Retina (tissue), 1 donor: ENCODE measurements around the gene MAN1B1.
A peak's percentile ranks its signal among the peaks of the same experiment; 100 is the strongest.
"Not testable (repeated sequence)": the region's sequence is repeated elsewhere in the genome, so short reads cannot be mapped to it uniquely, and the experiment has no call there.

ENCODE experiments used
- DNase-seq: peaks from one replicate; pipeline ENCODE4 v3.0.0-alpha.2; 2016

The MAN1B1 gene

DNA sequence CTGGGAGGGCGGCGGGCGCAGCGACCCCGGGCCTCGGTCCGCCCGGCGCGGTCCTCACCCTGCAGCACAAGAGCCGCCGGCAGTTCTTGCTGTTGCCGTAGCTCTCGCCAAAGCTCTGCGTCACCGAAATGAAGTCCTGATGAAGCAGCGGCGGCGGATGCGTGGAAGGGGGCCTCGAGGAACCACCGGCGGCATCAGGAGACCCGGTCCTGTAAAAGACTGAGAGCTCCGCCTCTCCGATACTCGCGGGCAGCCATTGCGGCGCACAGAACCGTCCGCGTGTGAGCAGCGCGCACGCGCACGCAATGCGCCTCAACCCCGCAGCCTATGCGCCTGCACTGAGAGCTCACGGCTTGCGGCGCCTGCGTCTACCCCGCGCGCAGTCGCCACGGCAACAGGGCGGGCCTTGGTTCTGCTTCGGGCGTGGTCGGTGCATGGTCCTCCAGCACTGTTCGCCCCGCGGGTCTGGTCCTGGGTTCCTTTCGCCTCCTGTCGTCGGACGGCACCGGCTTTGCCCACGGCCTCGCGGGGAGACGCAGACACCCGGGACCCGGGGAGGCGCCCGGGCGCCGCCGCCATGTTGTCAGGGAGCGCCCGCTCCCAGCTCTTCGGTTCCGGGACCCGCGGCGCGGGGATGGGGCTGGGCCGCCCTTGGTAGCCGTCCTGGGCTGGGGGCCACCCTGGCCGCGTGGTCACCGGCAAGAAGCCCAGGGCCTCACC is 42.8 kb downstream of the MAN1B1 start:
- DNase-seq: peak; percentile 96

- no peak for DNase-seq
These were observed 43.5 kb downstream of the MAN1B1 start for GRCh38 chr9:137130176-137130755.

GRCh38 chr9:137134191-137134590 is 47.4 kb downstream of the MAN1B1 start:
- no peak for DNase-seq

DNA sequence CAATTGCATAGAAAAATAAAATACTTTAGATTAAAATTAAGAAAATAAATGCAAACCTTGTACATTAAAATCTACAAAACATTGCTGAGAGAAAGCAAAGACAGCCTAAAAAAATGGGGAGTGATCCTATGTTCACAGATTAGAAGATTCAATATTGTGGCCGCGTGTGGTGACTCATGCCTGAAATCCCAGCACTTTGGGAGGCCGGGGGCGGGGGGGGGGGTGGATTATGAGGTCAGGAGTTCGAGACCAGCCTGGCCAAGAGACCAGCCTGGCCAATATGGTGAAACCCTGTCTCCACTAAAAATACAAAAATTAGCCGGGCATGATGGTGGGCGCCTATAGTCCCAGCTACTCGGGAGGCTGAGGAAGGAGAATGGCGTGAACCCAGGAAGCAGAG is 48.4 kb downstream of the MAN1B1 start:
- not testable (repeated sequence) for DNase-seq

GRCh38 chr9:137136261-137136880 is 49.6 kb downstream of the MAN1B1 start:
- no peak for DNase-seq

GRCh38 chr9:137136881-137137607 is 50.3 kb downstream of the MAN1B1 start:
- DNase-seq: no peak

DNA sequence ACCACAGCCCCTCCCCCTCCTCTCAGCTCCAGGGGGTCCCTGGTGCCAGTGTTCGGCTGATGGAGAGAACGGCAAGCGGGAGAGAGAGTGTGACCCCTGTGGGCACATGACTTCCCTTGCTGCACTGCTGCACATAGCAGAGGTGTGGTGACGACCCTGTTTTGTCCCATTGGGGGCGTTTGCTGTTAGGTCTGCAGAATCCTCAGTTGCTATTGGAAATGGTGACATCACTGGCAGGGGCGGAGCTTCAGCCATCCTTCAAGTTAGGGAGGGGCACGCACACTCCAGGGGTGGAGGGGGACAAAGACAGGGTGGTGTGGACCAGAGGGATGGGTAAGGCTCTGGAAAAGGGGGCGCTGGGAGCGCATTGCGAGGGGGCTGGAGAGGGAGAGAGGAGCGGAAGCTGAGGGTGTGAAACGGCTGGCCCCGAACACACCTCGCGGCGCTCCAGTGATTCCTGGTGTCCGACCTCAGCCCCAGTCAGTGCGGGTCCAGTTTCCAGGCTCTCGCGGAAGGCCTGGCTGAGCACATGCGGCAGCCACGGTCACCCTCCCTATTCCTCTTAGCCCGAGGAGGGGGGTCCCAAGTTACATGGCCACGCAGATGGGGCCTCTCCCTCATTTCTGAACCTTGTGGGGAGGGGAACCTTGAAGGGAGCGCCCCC is 51.4 kb downstream of the MAN1B1 start:
- DNase-seq: peak; percentile 78

DNA sequence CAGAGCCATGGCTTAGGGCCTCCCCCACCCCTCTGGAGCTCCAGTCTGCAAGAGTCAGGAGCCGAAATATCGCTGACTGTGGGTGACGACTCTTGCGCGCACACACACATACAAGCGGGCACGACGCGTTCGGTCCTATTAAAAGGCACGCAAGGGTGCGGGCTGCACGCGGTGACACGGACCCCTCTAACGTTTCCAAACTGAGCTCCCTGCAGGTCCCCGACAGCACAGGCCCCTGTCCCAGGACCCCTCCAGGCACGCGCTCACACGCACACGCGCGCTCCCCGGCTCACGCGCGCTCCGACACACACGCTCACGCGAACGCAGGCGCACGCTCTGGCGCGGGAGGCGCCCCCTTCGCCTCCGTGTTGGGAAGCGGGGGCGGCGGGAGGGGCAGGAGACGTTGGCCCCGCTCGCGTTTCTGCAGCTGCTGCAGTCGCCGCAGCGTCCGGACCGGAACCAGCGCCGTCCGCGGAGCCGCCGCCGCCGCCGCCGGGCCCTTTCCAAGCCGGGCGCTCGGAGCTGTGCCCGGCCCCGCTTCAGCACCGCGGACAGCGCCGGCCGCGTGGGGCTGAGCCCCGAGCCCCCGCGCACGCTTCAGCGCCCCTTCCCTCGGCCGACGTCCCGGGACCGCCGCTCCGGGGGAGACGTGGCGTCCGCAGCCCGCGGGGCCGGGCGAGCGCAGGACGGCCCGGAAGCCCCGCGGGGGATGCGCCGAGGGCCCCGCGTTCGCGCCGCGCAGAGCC is 52.1 kb downstream of the MAN1B1 start, which contains the start of gene GRIN1:
Gene GRIN1 (plus strand): TSS at position 433 of the 746 bp plus-strand sequence. CDS start 333 bp downstream, outside the sequence.
- DNase-seq: peak; percentile 76

GRCh38 chr9:137139468-137140150 is 52.8 kb downstream of the MAN1B1 start:
- no peak for DNase-seq

GRCh38 chr9:137140151-137141012 is 53.6 kb downstream of the MAN1B1 start:
- no peak for DNase-seq

DNA sequence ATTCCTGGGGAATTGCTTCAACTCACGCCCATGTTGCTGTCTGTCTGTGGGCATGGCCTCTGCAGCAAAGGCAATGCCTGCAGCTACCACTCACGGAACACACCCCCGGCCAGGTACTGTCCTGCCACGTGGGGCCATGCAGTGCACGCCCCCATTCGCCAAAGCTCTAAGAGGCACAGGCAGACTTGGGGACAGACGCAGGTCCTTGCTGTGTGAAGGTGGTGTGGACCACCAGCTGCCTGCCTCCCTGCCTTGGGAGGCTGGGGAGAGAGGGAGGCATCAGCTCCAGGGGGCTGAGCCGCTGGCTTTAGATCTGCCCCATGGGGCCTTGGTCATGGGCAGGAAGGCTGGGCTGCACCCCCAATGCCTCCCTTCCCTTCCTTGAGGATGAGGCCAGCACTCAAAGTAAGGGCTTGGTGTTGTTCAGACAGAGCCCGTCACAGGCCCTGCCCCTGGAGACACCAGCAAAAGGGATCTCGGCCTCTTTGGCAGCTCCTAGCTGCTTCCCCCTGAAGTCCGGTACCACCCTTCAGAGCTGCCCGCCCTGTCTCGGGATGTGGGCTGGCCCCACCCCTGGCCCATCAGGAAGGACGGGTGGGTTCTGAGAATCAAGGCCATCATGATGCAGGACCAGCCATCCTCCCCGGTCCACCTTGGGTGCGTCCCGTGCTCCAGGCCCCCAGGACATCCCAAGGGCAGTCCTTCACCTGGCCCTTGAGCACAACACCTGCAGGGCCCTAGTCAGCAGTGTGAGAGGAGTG is 54.4 kb downstream of the MAN1B1 start:
- no peak for DNase-seq

- DNase-seq: no peak
These were observed 55.5 kb downstream of the MAN1B1 start for GRCh38 chr9:137141976-137142936.

DNA sequence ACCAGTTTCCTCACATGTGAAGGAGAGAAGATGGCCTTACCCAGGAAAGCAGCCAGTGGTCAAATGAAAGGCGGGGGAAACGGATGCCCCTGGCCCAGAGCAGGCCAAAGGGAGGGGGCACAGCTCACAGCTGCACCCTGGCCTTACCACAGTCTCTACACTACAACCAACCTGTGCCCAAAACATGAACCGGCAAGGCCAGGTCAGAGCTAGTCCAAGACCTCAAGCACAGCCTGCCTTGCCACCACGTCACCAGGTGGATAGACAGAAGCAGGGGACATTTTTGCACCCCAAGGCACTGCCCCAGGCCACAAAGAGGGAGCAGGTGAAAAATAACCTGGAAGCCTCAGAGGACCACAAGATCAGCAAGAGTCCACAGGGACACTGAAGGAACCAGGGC is 56.7 kb downstream of the MAN1B1 start:
- no peak for DNase-seq

DNA sequence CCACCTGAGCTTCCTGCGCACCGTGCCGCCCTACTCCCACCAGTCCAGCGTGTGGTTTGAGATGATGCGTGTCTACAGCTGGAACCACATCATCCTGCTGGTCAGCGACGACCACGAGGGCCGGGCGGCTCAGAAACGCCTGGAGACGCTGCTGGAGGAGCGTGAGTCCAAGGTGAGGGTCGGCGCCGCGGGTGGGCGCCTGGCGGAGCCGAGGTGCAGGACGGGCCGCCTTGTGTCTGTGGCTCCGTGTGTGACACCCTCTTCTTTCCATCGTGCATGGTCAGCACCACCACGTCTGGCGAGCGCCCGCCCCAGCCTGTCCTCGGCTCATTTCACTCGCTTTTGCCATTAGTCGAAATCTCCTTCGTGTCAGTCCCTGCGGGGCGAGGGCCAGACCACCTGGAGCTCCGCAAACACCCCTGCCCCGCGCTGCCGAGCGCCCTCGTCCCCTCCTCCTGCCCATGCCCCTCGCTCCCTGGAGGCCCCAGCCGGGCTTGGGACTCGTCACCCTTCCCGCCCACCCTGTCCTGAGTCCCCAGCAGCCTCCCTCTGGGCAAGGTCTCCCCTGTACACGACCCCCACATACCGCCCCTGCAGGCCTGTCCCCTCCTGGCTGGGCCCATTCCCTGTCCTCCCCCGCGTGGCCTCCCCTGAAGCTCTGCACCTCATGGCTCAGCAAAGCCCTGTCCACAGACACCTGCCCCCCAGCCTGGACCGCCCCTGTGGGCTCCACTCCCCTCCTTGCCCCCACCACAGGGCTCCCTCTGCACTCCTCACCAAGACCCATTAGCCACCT is 59.1 kb downstream of the MAN1B1 start:
- no peak for DNase-seq

- DNase-seq: no peak
These were observed 59.7 kb downstream of the MAN1B1 start for GRCh38 chr9:137146527-137146918.

GRCh38 chr9:137147091-137147792 is 60.5 kb downstream of the MAN1B1 start:
- DNase-seq: no peak

DNA sequence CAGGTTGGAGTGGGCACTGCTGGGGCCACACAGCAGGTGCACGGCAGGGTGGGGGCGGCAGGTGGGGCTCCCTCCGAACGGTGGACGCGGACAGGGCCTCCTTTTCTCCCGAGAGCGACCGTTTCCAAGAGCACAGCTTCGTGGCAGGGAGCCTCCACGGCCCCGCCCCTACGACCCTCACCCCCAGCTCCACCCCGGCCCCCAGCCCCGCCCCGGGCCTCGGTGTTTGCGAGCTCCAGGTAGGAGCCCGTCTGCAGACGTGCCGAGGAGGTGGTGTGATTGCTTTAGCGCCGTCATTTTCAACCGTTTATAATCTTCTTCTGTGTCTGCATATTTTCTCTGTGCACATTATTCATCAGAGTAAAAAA is 61.0 kb downstream of the MAN1B1 start:
- DNase-seq: no peak
